Neutrophil (primary cell): ENCODE results near the gene LDAH.

Experiments
- H3K27ac ChIP-seq: fragments of 200-600 bp; sonication (generic); 2 replicates; pipeline ENCODE4 v1.5.1; 2016; ENCODE audit warnings: mild to moderate bottlenecking, moderate library complexity
- H3K27me3 ChIP-seq: fragments of 200-600 bp; sonication (generic); 2 replicates; pipeline ENCODE4 v1.6.0; 2016; ENCODE audit warnings: mild to moderate bottlenecking
- H3K36me3 ChIP-seq: fragments of 200-600 bp; sonication (generic); 2 replicates; pipeline ENCODE4 v1.5.1; 2017
- H3K4me1 ChIP-seq, 2 experiments: fragments of 200-600 bp in 1 of 2; sonication (generic) in 1 of 2; 1 replicate in 1 of 2; 2 replicates in 1 of 2; pipeline versions ENCODE4 v1.5.1 to v1.6.1; 2013 to 2016; ENCODE audit warnings: low read depth in 1 of 2, low read length in 1 of 2, mild to moderate bottlenecking in 1 of 2, moderate library complexity in 1 of 2; ENCODE audit not compliant: control insufficient read depth in 1 of 2, insufficient read depth in 1 of 2
- H3K4me3 ChIP-seq, 2 experiments: fragments of 200-600 bp in 1 of 2; sonication (generic) in 1 of 2; 1 replicate in 1 of 2; 2 replicates in 1 of 2; pipeline ENCODE4 v1.5.1; 2013 to 2016; ENCODE audit warnings: low read depth in 1 of 2, low read length in 1 of 2, mild to moderate bottlenecking in 1 of 2, moderate library complexity in 1 of 2
- H3K9me3 ChIP-seq: fragments of 200-600 bp; sonication (generic); 2 replicates; pipeline ENCODE4 v1.5.1; 2016
- TF ChIP-seq, protein P1 (sequence below): fragments of 200-600 bp; sonication (generic); IDR thresholded peaks from 2 replicates; pipeline ENCODE4 v1.5.1; 2016; ENCODE audit warnings: antibody characterized with exemption

The LDAH gene

DNA sequence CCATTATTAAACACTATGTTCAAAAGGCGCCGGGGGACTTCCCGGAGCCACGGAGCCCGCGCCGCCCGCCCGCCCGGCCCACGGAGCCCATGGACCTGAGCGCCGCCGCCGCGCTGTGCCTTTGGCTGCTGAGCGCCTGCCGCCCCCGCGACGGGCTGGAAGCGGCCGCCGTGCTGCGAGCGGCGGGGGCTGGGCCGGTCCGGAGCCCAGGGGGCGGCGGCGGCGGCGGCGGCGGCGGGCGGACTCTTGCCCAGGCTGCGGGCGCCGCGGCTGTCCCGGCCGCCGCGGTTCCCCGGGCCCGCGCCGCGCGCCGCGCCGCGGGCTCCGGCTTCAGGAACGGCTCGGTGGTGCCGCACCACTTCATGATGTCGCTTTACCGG is 155.8 kb downstream of the LDAH start:
- Histone ChIP-seq H3K4me3 (peak overlapping the region in 1 of 2 experiments; percentile 54), H3K27ac (no peak overlapping the region), H3K4me1 (peaks cover 34 to 38% of the 10 kb centered on the region in 2 experiments), H3K9me3 (no peaks in the 10 kb centered on the region), H3K36me3 (no peaks in the 10 kb centered on the region), H3K27me3 (peaks cover 99% of the 10 kb centered on the region)
- TF ChIP-seq, protein P1, sequence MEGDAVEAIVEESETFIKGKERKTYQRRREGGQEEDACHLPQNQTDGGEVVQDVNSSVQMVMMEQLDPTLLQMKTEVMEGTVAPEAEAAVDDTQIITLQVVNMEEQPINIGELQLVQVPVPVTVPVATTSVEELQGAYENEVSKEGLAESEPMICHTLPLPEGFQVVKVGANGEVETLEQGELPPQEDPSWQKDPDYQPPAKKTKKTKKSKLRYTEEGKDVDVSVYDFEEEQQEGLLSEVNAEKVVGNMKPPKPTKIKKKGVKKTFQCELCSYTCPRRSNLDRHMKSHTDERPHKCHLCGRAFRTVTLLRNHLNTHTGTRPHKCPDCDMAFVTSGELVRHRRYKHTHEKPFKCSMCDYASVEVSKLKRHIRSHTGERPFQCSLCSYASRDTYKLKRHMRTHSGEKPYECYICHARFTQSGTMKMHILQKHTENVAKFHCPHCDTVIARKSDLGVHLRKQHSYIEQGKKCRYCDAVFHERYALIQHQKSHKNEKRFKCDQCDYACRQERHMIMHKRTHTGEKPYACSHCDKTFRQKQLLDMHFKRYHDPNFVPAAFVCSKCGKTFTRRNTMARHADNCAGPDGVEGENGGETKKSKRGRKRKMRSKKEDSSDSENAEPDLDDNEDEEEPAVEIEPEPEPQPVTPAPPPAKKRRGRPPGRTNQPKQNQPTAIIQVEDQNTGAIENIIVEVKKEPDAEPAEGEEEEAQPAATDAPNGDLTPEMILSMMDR: no peak

DNA sequence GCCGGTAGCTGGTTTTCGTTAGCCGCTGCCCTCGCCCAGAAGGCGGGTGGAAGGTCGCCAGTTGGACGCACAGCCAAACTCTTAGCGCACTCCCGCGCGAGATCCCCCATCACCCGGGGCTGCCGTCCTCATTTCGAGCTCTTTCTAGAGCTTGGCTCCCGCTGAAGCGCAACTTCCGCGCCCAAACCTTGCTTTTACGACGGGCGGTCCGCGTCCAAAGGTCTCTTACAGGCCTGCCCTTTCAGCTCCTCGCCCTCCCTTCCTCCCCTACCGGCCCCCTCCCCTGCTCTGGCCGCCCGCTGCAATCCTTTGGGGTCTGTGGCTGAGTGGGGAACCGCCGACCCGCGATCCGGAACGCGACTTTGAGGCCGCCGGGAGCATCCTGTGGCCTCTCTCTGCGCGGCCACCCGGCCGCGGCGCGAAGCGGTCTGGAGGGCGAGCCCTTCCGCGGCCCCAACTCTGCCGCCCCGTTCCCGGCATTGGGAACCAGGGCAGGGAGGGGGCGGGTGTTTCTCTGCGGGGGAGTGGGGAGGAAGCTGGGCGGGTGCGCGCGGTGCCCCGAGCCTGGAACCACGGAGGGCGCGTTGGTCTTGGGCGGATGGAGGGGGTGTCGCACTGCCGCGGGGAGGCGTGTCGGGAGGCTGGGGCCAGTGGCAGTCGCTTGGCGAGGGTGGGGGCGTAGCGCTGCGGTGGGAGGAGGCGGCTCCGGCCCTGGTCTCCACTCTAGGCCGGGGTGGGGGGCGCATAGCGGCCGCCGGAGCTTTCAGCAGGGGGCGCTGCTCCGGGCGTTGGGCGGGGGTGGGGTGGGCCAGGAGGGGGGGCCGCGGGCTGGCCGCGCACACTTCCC is 156.4 kb downstream of the LDAH start, which contains the start of gene GDF7:
TSS of gene GDF7 (plus strand) at position 841 of the 847 bp plus-strand sequence. CDS start 96 bp downstream, outside the sequence.
- Histone ChIP-seq H3K27ac (no peak within 1 kb of the TSS), H3K4me1 (peaks cover 28 to 32% of the 10 kb centered on the region in 2 experiments), H3K36me3 (no peaks in the 10 kb centered on the region), H3K9me3 (no peaks in the 10 kb centered on the region), H3K4me3 (peak within 1 kb of the TSS in 1 of 2 experiments; percentile 54), H3K27me3 (peaks cover 99% of the 10 kb centered on the region)
- TF ChIP-seq, protein P1: no peak

DNA sequence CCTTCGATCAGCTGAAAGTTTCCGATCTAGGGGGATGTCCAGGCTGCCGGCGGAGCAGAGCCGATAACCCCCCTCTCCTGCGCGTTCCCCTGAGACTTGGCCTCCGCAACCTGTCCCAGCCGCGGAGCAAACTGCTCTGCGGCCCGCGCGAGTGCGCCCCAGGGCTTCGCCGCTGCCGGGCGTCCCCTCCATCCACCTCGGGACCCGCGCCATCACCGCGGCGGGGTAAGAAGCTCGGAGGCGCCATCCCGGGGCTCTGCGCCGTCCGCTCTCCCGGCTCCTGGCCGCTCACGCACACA is 156.9 kb downstream of the LDAH start:
- TF ChIP-seq, protein P1: no peak
- H3K4me1 ChIP-seq: peaks cover 23 to 26% of the 10 kb centered on the region in 2 experiments
- H3K4me3 ChIP-seq: peak overlapping the region in 1 of 2 experiments; percentile 54
- H3K36me3 ChIP-seq: no peaks in the 10 kb centered on the region
- H3K27me3 ChIP-seq: peaks cover 98% of the 10 kb centered on the region
- no peaks in the 10 kb centered on the region for H3K9me3 ChIP-seq
- H3K27ac ChIP-seq: no peak overlapping the region

DNA sequence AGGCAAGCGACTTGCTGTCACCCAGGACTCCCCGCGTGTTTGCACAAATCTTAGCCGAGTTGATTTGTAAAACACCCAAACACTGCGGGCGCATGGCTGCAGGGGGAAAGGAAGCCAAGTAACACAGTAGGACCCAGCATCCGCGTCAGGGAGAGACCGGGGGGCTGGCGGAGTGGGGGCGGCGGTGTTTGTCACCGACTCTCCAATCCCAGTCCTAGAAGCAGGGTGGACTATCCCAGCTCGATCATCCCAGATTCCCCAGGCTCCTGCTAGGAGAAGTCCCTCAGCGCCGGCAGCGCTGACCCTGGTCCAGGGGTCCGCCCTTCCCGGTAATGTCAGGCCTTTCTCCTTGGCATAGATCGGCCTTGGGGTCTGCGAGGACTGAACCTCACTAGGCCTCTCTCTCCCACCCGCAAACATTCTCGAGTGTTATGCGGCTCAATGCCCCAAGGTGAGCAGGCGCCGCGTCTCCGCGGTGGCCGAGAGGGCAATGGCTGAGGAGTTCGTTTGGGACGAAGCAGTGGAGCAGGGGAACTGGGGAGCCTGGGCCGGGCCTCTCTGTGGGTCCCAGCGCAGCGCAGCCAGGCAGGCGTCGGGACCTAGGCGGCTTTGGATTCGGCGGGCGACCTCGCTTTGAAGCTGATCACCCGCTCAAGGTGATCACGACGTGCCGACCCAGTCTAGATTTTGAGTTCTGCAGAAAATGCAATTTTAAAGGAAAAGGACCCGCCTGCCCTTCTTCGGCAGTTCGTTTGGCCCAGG is 157.5 kb downstream of the LDAH start:
- H3K36me3 ChIP-seq: no peaks in the 10 kb centered on the region
- TF ChIP-seq, protein P1: no peak
- H3K9me3 ChIP-seq: no peaks in the 10 kb centered on the region
- H3K4me3 ChIP-seq: peak overlapping the region in 1 of 2 experiments; percentile 54
- no peak overlapping the region for H3K27ac ChIP-seq
- H3K4me1 ChIP-seq: peaks cover 21 to 23% of the 10 kb centered on the region in 2 experiments
- H3K27me3 ChIP-seq: peaks cover 98% of the 10 kb centered on the region

DNA sequence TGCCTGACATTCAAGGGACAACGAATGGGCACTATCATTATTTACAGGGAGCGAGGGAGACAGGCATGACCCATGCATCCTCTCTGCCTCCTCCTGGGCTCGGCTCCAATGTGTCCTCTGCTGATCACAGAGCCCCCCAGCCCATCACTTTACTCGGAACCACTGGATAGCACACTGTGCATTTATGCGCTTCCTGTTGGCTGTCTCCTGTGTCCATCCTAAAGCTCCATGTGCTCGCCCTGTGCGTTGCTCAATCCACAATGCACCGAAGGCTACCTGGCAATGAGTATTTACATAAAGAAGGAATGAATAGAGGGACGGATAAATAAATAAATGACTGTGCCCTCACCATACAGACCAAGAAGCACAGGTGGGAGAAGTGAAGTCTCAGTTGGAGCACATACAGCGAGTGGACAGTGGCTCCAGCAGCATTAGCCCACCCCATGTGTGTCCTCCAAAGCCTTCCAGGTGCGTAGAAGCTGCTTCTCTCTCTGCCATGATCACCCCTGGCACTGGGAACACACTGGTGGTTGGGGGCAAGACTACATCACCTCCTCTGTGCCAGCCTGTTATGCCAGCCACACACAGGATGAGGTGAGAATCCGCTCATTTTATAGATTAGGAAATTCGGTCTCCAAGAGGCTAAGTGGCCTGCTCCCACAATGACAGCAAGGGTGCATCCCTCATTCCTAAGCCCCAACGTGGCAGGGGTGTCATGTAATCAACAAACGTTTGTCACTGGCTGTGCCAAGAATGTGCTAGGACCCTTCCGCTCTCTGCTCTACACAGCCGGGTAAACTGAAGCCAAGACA is 158.3 kb downstream of the LDAH start:
- no peak overlapping the region for H3K27ac ChIP-seq
- no peaks in the 10 kb centered on the region for H3K36me3 ChIP-seq
- peaks cover 98% of the 10 kb centered on the region for H3K27me3 ChIP-seq
- TF ChIP-seq, protein P1: no peak
- H3K9me3 ChIP-seq: no peaks in the 10 kb centered on the region
- H3K4me1 ChIP-seq: peaks cover 13 to 23% of the 10 kb centered on the region in 2 experiments
- H3K4me3 ChIP-seq: no peak overlapping the region
